ENCODE results near the gene ALOX12.

- TF ChIP-seq POLR2AphosphoS5 (IDR thresholded peaks at IDR 0.05) (no peak), CTCF (IDR thresholded peaks at IDR 0.05) (no peak), POLR2A (IDR thresholded peaks at IDR 0.05) (no peak)
Measured at GRCh38 chr17:6948562-6948961, 47.3 kb upstream of the ALOX12 start.
